IMR-90 (cell line): ENCODE measurements around the gene PITPNM1. TPM values are rescaled to one million over a fixed set of nuclear protein-coding genes. Genes with fewer than 3 reads are reported as not detected.

Experiments used
- ATAC-seq: fragments of 200-7000 bp; cut with Tn5 transposase; 2 replicates; pipeline ENCODE4 v1.9.1; 2020; ENCODE audit warnings: low read depth, mild to moderate bottlenecking, moderate library complexity
- BruUV-seq: library from RNA; stranded (reverse); fragments of 400-500 nt; replicated peaks from 2 replicates; lab custom pipeline; 2021; lab: Mats Ljungman, UMichigan
- CTCF ChIA-PET: fragments of 300-600 bp; formaldehyde crosslinking; extraction: SDS; loops from one replicate; lab custom pipeline; 2021; ENCODE audit warnings: antibody characterized with exemption; lab: Yijun Ruan, JAX
- POLR2A ChIA-PET: fragments of 300-600 bp; sonication (Branson Sonifier 250); formaldehyde crosslinking; loops from one replicate; lab custom pipeline; 2022; ENCODE audit warnings: antibody characterized with exemption; ENCODE audit not compliant: unreplicated experiment; lab: Charles Lee
- DNase-seq: peaks from one replicate; pipeline ENCODE4 v3.0.0; 2013
- H2AFZ ChIP-seq: replicated peaks from 2 replicates; pipeline ENCODE3; 2013; ENCODE audit warnings: low read length, mild to moderate bottlenecking; ENCODE audit not compliant: poor library complexity
- H2AK5ac ChIP-seq: 2 replicates; pipeline ENCODE4 v1.6.1; 2013; ENCODE audit warnings: low read depth, low read length, inconsistent platforms
- H2AK9ac ChIP-seq: replicated peaks from 2 replicates; pipeline ENCODE3; 2013; ENCODE audit warnings: mild to moderate bottlenecking, low read depth, low read length, moderate library complexity; ENCODE audit not compliant: poor library complexity
- H2BK120ac ChIP-seq: 2 replicates; pipeline ENCODE4 v1.6.1; 2013; ENCODE audit warnings: low read depth, low read length, inconsistent platforms
- H2BK15ac ChIP-seq: 3 replicates; pipeline ENCODE4 v1.6.1; 2013; ENCODE audit warnings: low read depth, low read length, inconsistent platforms
- H2BK20ac ChIP-seq: 2 replicates; pipeline ENCODE4 v1.6.1; 2013; ENCODE audit warnings: low read depth, mild to moderate bottlenecking, inconsistent platforms, low read length, moderate library complexity
- H2BK5ac ChIP-seq: 2 replicates; pipeline ENCODE4 v1.6.1; 2013; ENCODE audit warnings: mild to moderate bottlenecking, low read depth, low read length, inconsistent platforms; ENCODE audit not compliant: poor library complexity, severe bottlenecking
- H3K14ac ChIP-seq: replicated peaks from 2 replicates; pipeline ENCODE4 v1.6.1; 2013; ENCODE audit warnings: low read depth, low read length, inconsistent platforms
- H3K18ac ChIP-seq: 2 replicates; pipeline ENCODE4 v1.6.1; 2013; ENCODE audit warnings: low read depth, low read length, control low read depth
- H3K23ac ChIP-seq: 2 replicates; pipeline ENCODE4 v1.6.1; 2013; ENCODE audit warnings: low read depth, low read length, inconsistent platforms
- H3K27ac ChIP-seq: 2 replicates; pipeline ENCODE4 v1.5.1; 2013; ENCODE audit warnings: mild to moderate bottlenecking, control low read depth, low read length; ENCODE audit not compliant: insufficient read depth
- H3K27me3 ChIP-seq: 2 replicates; pipeline ENCODE4 v1.6.1; 2013; ENCODE audit warnings: low read length; ENCODE audit not compliant: control insufficient read depth, insufficient read depth
- H3K36me3 ChIP-seq: 2 replicates; pipeline ENCODE4 v1.6.1; 2013; ENCODE audit warnings: low read length, mixed read lengths; ENCODE audit not compliant: control insufficient read depth, insufficient read depth
- H3K4ac ChIP-seq: 2 replicates; pipeline ENCODE4 v1.6.1; 2013; ENCODE audit warnings: low read depth, low read length, inconsistent platforms
- H3K4me1 ChIP-seq: 2 replicates; pipeline ENCODE4 v1.6.1; 2013; ENCODE audit warnings: low read length, mixed read lengths; ENCODE audit not compliant: control insufficient read depth, insufficient read depth
- H3K4me2 ChIP-seq: 2 replicates; pipeline ENCODE4 v1.6.1; 2013; ENCODE audit warnings: low read depth, mild to moderate bottlenecking, control low read depth, low read length, moderate library complexity
- H3K4me3 ChIP-seq: 2 replicates; pipeline ENCODE4 v1.5.1; 2013; ENCODE audit warnings: low read depth, mild to moderate bottlenecking, control low read depth, low read length, moderate library complexity; ENCODE audit not compliant: insufficient read depth
- H3K56ac ChIP-seq: 2 replicates; pipeline ENCODE4 v1.6.1; 2013; ENCODE audit warnings: low read length, inconsistent platforms; ENCODE audit not compliant: insufficient read depth; ENCODE audit errors: extremely low read depth
- H3K79me1 ChIP-seq, 2 experiments: 2 replicates each; pipeline ENCODE4 v1.6.1; 2013; ENCODE audit warnings: low read length in 2 of 2, inconsistent platforms in 1 of 2, low read depth in 1 of 2
- H3K9ac ChIP-seq: 2 replicates; pipeline ENCODE4 v1.6.1; 2013; ENCODE audit warnings: low read depth, low read length, control low read depth
- H3K9me1 ChIP-seq: 2 replicates; pipeline ENCODE4 v1.6.1; 2013; ENCODE audit warnings: low read length, inconsistent platforms; ENCODE audit not compliant: insufficient read depth
- H3K9me3 ChIP-seq: 2 replicates; pipeline ENCODE4 v1.6.1; 2013; ENCODE audit warnings: low read length; ENCODE audit not compliant: control insufficient read depth, insufficient read depth
- H4K20me1 ChIP-seq: 2 replicates; pipeline ENCODE4 v1.6.1; 2013; ENCODE audit warnings: low read length, inconsistent platforms; ENCODE audit not compliant: insufficient read depth
- H4K5ac ChIP-seq: 2 replicates; pipeline ENCODE4 v1.6.1; 2013; ENCODE audit warnings: mild to moderate bottlenecking, low read depth, low read length, control low read depth
- H4K8ac ChIP-seq, 2 experiments: 2 replicates each; pipeline ENCODE4 v1.6.1; 2013; ENCODE audit warnings: low read depth in 2 of 2, low read length in 2 of 2, control low read depth in 1 of 2, inconsistent platforms in 1 of 2
- H4K91ac ChIP-seq: 2 replicates; pipeline ENCODE4 v1.6.1; 2013; ENCODE audit warnings: low read depth, low read length, inconsistent platforms; ENCODE audit not compliant: insufficient read depth
- BHLHE40 ChIP-seq: fragments of 150-350 bp; IDR thresholded peaks from 2 replicates; pipeline ENCODE4 v1.6.1; 2016; ENCODE audit warnings: mild to moderate bottlenecking, low read depth, low read length
- CEBPB ChIP-seq: IDR thresholded peaks from 2 replicates; pipeline ENCODE4 v1.6.1; 2012; ENCODE audit warnings: low read depth, low read length, improper control_type of control experiment
- FOS ChIP-seq: fragments of 150-350 bp; IDR thresholded peaks from 2 replicates; pipeline ENCODE4 v1.6.1; 2016; ENCODE audit warnings: low read depth, low read length
- MAFK ChIP-seq: IDR thresholded peaks from 2 replicates; pipeline ENCODE4 v1.6.1; 2012; ENCODE audit warnings: low read depth, low read length, improper control_type of control experiment
- MXI1 ChIP-seq: IDR thresholded peaks from 2 replicates; pipeline ENCODE4 v1.6.1; 2012; ENCODE audit warnings: low read depth, mild to moderate bottlenecking, low read length, moderate library complexity, borderline replicate concordance
- NFE2L2 ChIP-seq: fragments of 150-350 bp; IDR thresholded peaks from 2 replicates; pipeline ENCODE4 v1.6.1; 2016; ENCODE audit warnings: low read depth, mild to moderate bottlenecking, low read length
- POLR2A ChIP-seq: IDR thresholded peaks from 2 replicates; pipeline ENCODE4 v1.6.1; 2012; ENCODE audit warnings: mild to moderate bottlenecking, low read depth, low read length
- RAD21 ChIP-seq: IDR thresholded peaks from 2 replicates; pipeline ENCODE4 v1.6.1; 2012; ENCODE audit warnings: low read length, improper control_type of control experiment
- RCOR1 ChIP-seq: IDR thresholded peaks from 2 replicates; pipeline ENCODE4 v1.6.1; 2012; ENCODE audit warnings: mild to moderate bottlenecking, low read length, improper control_type of control experiment; ENCODE audit not compliant: insufficient replicate concordance
- RFX5 ChIP-seq: IDR thresholded peaks from 2 replicates; pipeline ENCODE4 v1.8.0; 2012; ENCODE audit warnings: low read depth, mild to moderate bottlenecking, low read length, moderate library complexity
- USF2 ChIP-seq: fragments of 150-350 bp; IDR thresholded peaks from 2 replicates; pipeline ENCODE4 v1.6.1; 2017; ENCODE audit warnings: mild to moderate bottlenecking, antibody characterized with exemption, low read length, low read depth
- WGBS, 2 experiments: methylation state at CpG; one replicate each; pipeline versions ENCODE4 v1.1.5 to v1.1.7; 2013; ENCODE audit warnings: missing lambda C conversion rate in 2 of 2; ENCODE audit not compliant: insufficient read length in 1 of 2; ENCODE audit errors: extremely low coverage in 2 of 2; 5-methylcytosine and 5-hydroxymethylcytosine counted together
- dilution Hi-C: fragments of 300-500 bp; cut with HindIII; formaldehyde crosslinking; loops from one replicate; pipeline ENCODE4 v1.14.3; 2018; ENCODE audit warnings: low sequenced_read_pairs; ENCODE audit not compliant: unreplicated experiment
- in situ Hi-C: fragments of 300-500 bp; cut with MboI; formaldehyde crosslinking; loops from 3 replicates; pipeline ENCODE4 v1.14.3; 2019; ENCODE audit warnings: low sequenced_read_pairs, inconsistent platforms, mixed read lengths
- intact Hi-C: fragments of 100-400 bp; cut with micrococcal nuclease; formaldehyde crosslinking; loops from 2 replicates; pipeline ENCODE4 v1.10.0; 2022
- polyA plus RNA-seq, 3 experiments: library from polyadenylated mRNA; depleted of rRNA; stranded (reverse); fragments of >200 nt; gene quantifications; 2 replicates each; pipeline ENCODE4 v1.2.3, GENCODE V29; 2012; ENCODE audit warnings: low replicate concordance in 1 of 3
- total RNA-seq: library from RNA; depleted of rRNA; stranded (reverse); fragments of >200 nt; gene quantifications from 2 replicates; pipeline ENCODE4 v1.2.3, GENCODE V29; 2012

PITPNM1 gene
- total and polyA plus RNA-seq, 2 of the 4 experiments (the other 2 are of a cell fraction): 5.0 to 15.4 TPM

DNA sequence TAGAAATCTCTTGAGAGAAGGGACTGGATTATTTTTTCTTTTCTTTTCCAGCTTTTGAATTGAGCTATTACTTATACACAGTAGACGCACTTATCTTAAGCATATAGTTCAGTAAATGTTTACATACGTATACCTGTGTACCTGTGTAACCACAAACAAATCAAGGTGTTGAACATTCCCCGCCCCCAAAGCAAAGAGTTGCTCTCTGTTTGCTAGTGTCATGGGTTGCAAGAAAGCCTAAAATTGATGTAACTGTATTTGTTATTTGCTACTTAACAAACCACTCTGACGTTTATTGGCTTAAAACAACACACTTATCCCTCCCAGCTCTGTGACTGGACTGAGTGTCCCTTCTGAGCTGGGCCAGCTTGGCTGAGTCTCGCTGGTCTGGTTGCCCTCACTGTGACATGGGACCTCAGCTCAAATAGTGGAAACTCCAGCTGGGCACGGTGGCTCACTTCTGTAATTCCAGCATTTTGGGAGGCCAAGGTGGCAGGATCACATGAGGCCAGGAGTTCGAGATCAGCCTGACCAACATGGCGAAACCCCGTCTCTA is 43.5 kb upstream of the PITPNM1 start:
- BruUV-seq: no TSS peak
- no CpG with 5 or more reads among the region's 9 CpGs for WGBS, 2 experiments
- no peak for TF ChIP-seq MXI1
- no peak for TF ChIP-seq CEBPB
- no peak for TF ChIP-seq MAFK
- TF ChIP-seq FOS: no peak
- TF ChIP-seq NFE2L2: no peak
- no peak for TF ChIP-seq RCOR1
- TF ChIP-seq USF2: no peak
- TF ChIP-seq RFX5: no peak
- TF ChIP-seq POLR2A: no peak
- TF ChIP-seq BHLHE40: no peak
- no peak for TF ChIP-seq RAD21
- H2BK120ac ChIP-seq: no peak overlapping the region
- no peak overlapping the region for H2BK20ac ChIP-seq
- peaks cover 5% of the 10 kb centered on the region; the same call in 1 of the 2 replicates for H3K9me3 ChIP-seq
- no peak overlapping the region for H3K9ac ChIP-seq
- ATAC-seq (no peak), DNase-seq (no peak)
- no peak overlapping the region for H2BK15ac ChIP-seq
- dilution Hi-C loops (no loop called here), intact Hi-C loops (no loop called here), in situ Hi-C loops (no loop called here)
- H2AK9ac ChIP-seq: no peak overlapping the region
- H3K9me1 ChIP-seq: no peaks in the 10 kb centered on the region
- no peak overlapping the region for H4K8ac ChIP-seq
- no peak overlapping the region for H2AFZ ChIP-seq
- no peak overlapping the region for H3K14ac ChIP-seq
- H3K4me2 ChIP-seq: no peak overlapping the region
- H2BK5ac ChIP-seq: no peak overlapping the region
- no peaks in the 10 kb centered on the region for H3K4me1 ChIP-seq
- ChIA-PET POLR2A (no interaction called here), CTCF (interaction anchor here (1.4 kb wide), 1 partner anchor 15 kb away, joined by 3 read pairs; no protein-coding TSS in a partner anchor)
- H3K18ac ChIP-seq: no peak overlapping the region
- no peaks in the 10 kb centered on the region for H4K20me1 ChIP-seq
- H3K4ac ChIP-seq: no peak overlapping the region
- no peak overlapping the region for H4K91ac ChIP-seq
- H2AK5ac ChIP-seq: no peak overlapping the region
- H4K5ac ChIP-seq: no peak overlapping the region
- no peak overlapping the region for H3K56ac ChIP-seq
- H3K79me1 ChIP-seq: no peaks in the 10 kb centered on the region
- no peaks in the 10 kb centered on the region for H3K36me3 ChIP-seq
- H3K27ac ChIP-seq: no peak overlapping the region
- peaks cover 15% of the 10 kb centered on the region; the same call in 1 of the 2 replicates for H3K27me3 ChIP-seq
- no peak overlapping the region; the same call in 1 of the 2 replicates for H3K23ac ChIP-seq
- no peak overlapping the region for H3K4me3 ChIP-seq
